Measurements from ENCODE around the gene MANF. TPM values are rescaled to one million over a fixed set of nuclear protein-coding genes. Genes with fewer than 3 reads are reported as not detected.

MANF gene
- total and polyA plus RNA-seq, 12 donors: 16.1 to 306 (median 43.1) TPM

GRCh38 chr3:51354731-51355615 is 30.1 kb upstream of the MANF start:
- Histone ChIP-seq H3K4me1 (replicated peaks in 1 of 2) (no peaks in the 10 kb centered on the region), H3K27ac (no peak overlapping the region), H3K9me3 (replicated peaks in 1 of 3) (no peaks in the 10 kb centered on the region), H3K36me3 (replicated peaks in 1 of 2) (no peaks in the 10 kb centered on the region), H3K27me3 (no peaks in the 10 kb centered on the region), H3K4me3 (no peak overlapping the region)
- WGBS, 4 donors: 91 to 95% (median 92%) methylated on average over 8 to 9 of the region's 9 CpGs
- TF ChIP-seq CTCF (IDR thresholded peaks at IDR 0.05) (no peak), POLR2A (IDR thresholded peaks at IDR 0.05) (no peak)
- DNase-seq: peak in 1 of 7 donors; percentile 11
- intact Hi-C loops (cut with DNase I): no loop called here

GRCh38 chr3:51355891-51356578 is 29.1 kb upstream of the MANF start:
- no peak overlapping the region for H3K4me3 ChIP-seq
- TF ChIP-seq POLR2A (IDR thresholded peaks at IDR 0.05) (no peak), CTCF (IDR thresholded peaks at IDR 0.05) (no peak)
- no peak overlapping the region for H3K27ac ChIP-seq
- intact Hi-C loops (cut with DNase I): no loop called here
- no peaks in the 10 kb centered on the region for H3K9me3 ChIP-seq (replicated peaks in 1 of 3)
- H3K36me3 ChIP-seq (replicated peaks in 1 of 2): no peaks in the 10 kb centered on the region
- no peaks in the 10 kb centered on the region for H3K4me1 ChIP-seq (replicated peaks in 1 of 2)
- H3K27me3 ChIP-seq: no peaks in the 10 kb centered on the region
- WGBS, 4 donors: 75 to 80% (median 79%) methylated on average over 6 to 8 of the region's 8 CpGs
- DNase-seq: peak in 1 of 7 donors; percentile 27

- intact Hi-C loops (cut with DNase I): no loop called here
- TF ChIP-seq CTCF (IDR thresholded peaks at IDR 0.05): no peak
- TF ChIP-seq POLR2A (IDR thresholded peaks at IDR 0.05): no peak
- H3K27me3 ChIP-seq: no peaks in the 10 kb centered on the region
- no peaks in the 10 kb centered on the region for H3K4me1 ChIP-seq (replicated peaks in 1 of 2)
- H3K9me3 ChIP-seq (replicated peaks in 1 of 3): no peaks in the 10 kb centered on the region
- H3K4me3 ChIP-seq: no peak overlapping the region
- H3K36me3 ChIP-seq (replicated peaks in 1 of 2): no peaks in the 10 kb centered on the region
- H3K27ac ChIP-seq: no peak overlapping the region
- DNase-seq: peak in 1 of 7 donors; percentile 10
- WGBS, 4 donors: 69 to 92% (median 73%) methylated on average over 4 of the region's 4 CpGs
These were observed 27.2 kb upstream of the MANF start for GRCh38 chr3:51357856-51358255.

- no peaks in the 10 kb centered on the region for H3K4me1 ChIP-seq (replicated peaks in 1 of 2)
- no peak for TF ChIP-seq POLR2A (IDR thresholded peaks at IDR 0.05)
- TF ChIP-seq CTCF (IDR thresholded peaks at IDR 0.05): no peak
- no peak overlapping the region for H3K27ac ChIP-seq
- H3K4me3 ChIP-seq: no peak overlapping the region
- DNase-seq: peak in 1 of 7 donors; percentile 11
- no peaks in the 10 kb centered on the region for H3K27me3 ChIP-seq
- H3K36me3 ChIP-seq (replicated peaks in 1 of 2): no peaks in the 10 kb centered on the region
- intact Hi-C loops (cut with DNase I): no loop called here
- 63 to 88% (median 84%) methylated on average over 3 of the region's 3 CpGs for WGBS, 4 donors
- H3K9me3 ChIP-seq (replicated peaks in 1 of 3): no peaks in the 10 kb centered on the region
These were observed 26.1 kb upstream of the MANF start for GRCh38 chr3:51358981-51359380.

Measured in adrenal gland (tissue), 12 donors.